Liver (tissue), 9 donors: Measurements from ENCODE around the gene ARID3B. TPM values are rescaled to one million over a fixed set of nuclear protein-coding genes. Genes with fewer than 3 reads are reported as not detected.

ENCODE experiments used
- DNase-seq: peaks from one replicate; pipeline ENCODE4 v3.0.0-alpha.2; 2017; ENCODE audit warnings: low spot score
- H3K27ac ChIP-seq, 2 donors: one replicate each; pipeline ENCODE4 v1.7.0; 2013; ENCODE audit warnings: inconsistent platforms in 2 of 2, low read length in 2 of 2, control low read depth in 1 of 2, low read depth in 1 of 2, mild to moderate bottlenecking in 1 of 2
- H3K27me3 ChIP-seq, 4 donors: one replicate each; pipeline versions ENCODE4 v1.6.1 to v1.7.0; 2013; ENCODE audit warnings: low read length in 3 of 4, inconsistent platforms in 1 of 4, mild to moderate bottlenecking in 1 of 4, moderate library complexity in 1 of 4; ENCODE audit not compliant: control insufficient read depth in 4 of 4, insufficient read depth in 4 of 4
- H3K36me3 ChIP-seq, 4 donors: one replicate each; pipeline versions ENCODE4 v1.6.1 to v1.7.0; 2013; ENCODE audit warnings: low read length in 3 of 4, mild to moderate bottlenecking in 3 of 4, low read depth in 1 of 4, moderate library complexity in 1 of 4; ENCODE audit not compliant: control insufficient read depth in 4 of 4, insufficient read depth in 3 of 4
- H3K4me1 ChIP-seq, 4 donors: one replicate each; pipeline versions ENCODE4 v1.6.1 to v1.7.0; 2013; ENCODE audit warnings: low read length in 3 of 4, mild to moderate bottlenecking in 3 of 4, moderate library complexity in 1 of 4; ENCODE audit not compliant: control insufficient read depth in 4 of 4, insufficient read depth in 4 of 4
- H3K4me3 ChIP-seq, 3 donors: one replicate each; pipeline versions ENCODE4 v1.6.1 to v1.7.0; 2013; ENCODE audit warnings: low read length in 3 of 3, control low read depth in 1 of 3, low read depth in 1 of 3, mild to moderate bottlenecking in 1 of 3
- H3K9ac ChIP-seq, 2 donors: one replicate each; pipeline ENCODE4 v1.7.0; 2013; ENCODE audit warnings: low read length in 2 of 2, mild to moderate bottlenecking in 2 of 2, moderate library complexity in 2 of 2, control low read depth in 1 of 2, low read depth in 1 of 2
- H3K9me3 ChIP-seq, 4 donors: one replicate each; pipeline versions ENCODE4 v1.6.1 to v1.7.0; 2013; ENCODE audit warnings: low read length in 3 of 4; ENCODE audit not compliant: control insufficient read depth in 4 of 4
- ATF3 ChIP-seq: IDR thresholded peaks from 2 replicates; pipeline ENCODE4 v1.6.1; 2016; ENCODE audit warnings: antibody characterized with exemption
- EGR1 ChIP-seq, 2 donors: IDR thresholded peaks; 2 replicates each; pipeline ENCODE4 v1.6.1; 2016 to 2018; ENCODE audit warnings: antibody characterized with exemption in 2 of 2, low read depth in 2 of 2
- FOXA1 ChIP-seq: IDR thresholded peaks from 2 replicates; pipeline ENCODE4 v1.6.1; 2016; ENCODE audit warnings: antibody characterized with exemption
- GABPA ChIP-seq, 2 donors: IDR thresholded peaks in 1 of 2; conservative IDR thresholded peaks in 1 of 2; 2 replicates each; pipeline ENCODE4 v1.6.1; 2016; ENCODE audit warnings: antibody characterized with exemption in 2 of 2, mild to moderate bottlenecking in 1 of 2, moderate library complexity in 1 of 2
- HNF4A ChIP-seq, 2 donors: conservative IDR thresholded peaks; 2 replicates each; pipeline ENCODE4 v1.6.1; 2016; ENCODE audit warnings: antibody characterized with exemption in 2 of 2, mild to moderate bottlenecking in 2 of 2
- JUND ChIP-seq, 2 donors: IDR thresholded peaks; 2 replicates each; pipeline ENCODE4 v1.6.1; 2016; ENCODE audit warnings: antibody characterized with exemption in 2 of 2
- RAD21 ChIP-seq, 2 donors: IDR thresholded peaks; 2 replicates each; pipeline ENCODE4 v1.6.1; 2016; ENCODE audit warnings: antibody characterized with exemption in 2 of 2, mild to moderate bottlenecking in 2 of 2
- RXRA ChIP-seq, 2 donors: IDR thresholded peaks; 2 replicates each; pipeline ENCODE4 v1.6.1; 2017 to 2018; ENCODE audit warnings: antibody characterized with exemption in 2 of 2, mild to moderate bottlenecking in 1 of 2
- SP1 ChIP-seq: IDR thresholded peaks from 2 replicates; pipeline ENCODE4 v1.6.1; 2018; ENCODE audit warnings: antibody characterized with exemption, mild to moderate bottlenecking
- TAF1 ChIP-seq: conservative IDR thresholded peaks from 2 replicates; pipeline ENCODE4 v1.6.1; 2016; ENCODE audit warnings: antibody characterized with exemption, mild to moderate bottlenecking
- WGBS: extraction: QIAGEN DNeasy Blood & Tissue Kit; methylation state at CpG from one replicate; pipeline ENCODE4 v1.1.7; 2013; 5-methylcytosine and 5-hydroxymethylcytosine counted together
- polyA plus RNA-seq, 2 donors: library from polyadenylated mRNA; stranded (reverse) in 1 of 2; unstranded in 1 of 2; fragments of 200-250 nt in 1 of 2; fragments of >200 nt in 1 of 2; fragmentation: Nextera tagmentation in 1 of 2; extraction: Ambion mirVana in 1 of 2; gene quantifications; one replicate each; pipeline versions ENCODE4 v1.2.1 to v1.2.3, GENCODE V29; 2013 to 2015
- total RNA-seq, 2 donors: library from RNA; depleted of rRNA; stranded (reverse); fragments of >200 nt; gene quantifications; one replicate each; pipeline ENCODE4 v1.2.3, GENCODE V29; 2014
- TF ChIP-seq, protein P1 (sequence below): fragments of 150-350 bp; IDR thresholded peaks from 2 replicates; pipeline ENCODE4 v1.5.1; 2017; ENCODE audit warnings: improper control_type of control experiment, low read depth, low read length; ENCODE audit not compliant: missing input control
- TF ChIP-seq, protein P2 (sequence below): IDR thresholded peaks from 2 replicates; pipeline ENCODE4 v1.6.1; 2016; ENCODE audit warnings: antibody characterized with exemption
- TF ChIP-seq, protein P3 (sequence below): IDR thresholded peaks from 2 replicates; pipeline ENCODE4 v1.6.1; 2016; ENCODE audit warnings: antibody characterized with exemption, mild to moderate bottlenecking
- donor health status: healthy.
- donor health status: healthy.
- donor health status: healthy.
- donor health status: healthy.
- donor health status: healthy.

Gene ARID3B
- total and polyA plus RNA-seq, 4 donors: 1.4 to 6.6 (median 2.7) TPM

DNA sequence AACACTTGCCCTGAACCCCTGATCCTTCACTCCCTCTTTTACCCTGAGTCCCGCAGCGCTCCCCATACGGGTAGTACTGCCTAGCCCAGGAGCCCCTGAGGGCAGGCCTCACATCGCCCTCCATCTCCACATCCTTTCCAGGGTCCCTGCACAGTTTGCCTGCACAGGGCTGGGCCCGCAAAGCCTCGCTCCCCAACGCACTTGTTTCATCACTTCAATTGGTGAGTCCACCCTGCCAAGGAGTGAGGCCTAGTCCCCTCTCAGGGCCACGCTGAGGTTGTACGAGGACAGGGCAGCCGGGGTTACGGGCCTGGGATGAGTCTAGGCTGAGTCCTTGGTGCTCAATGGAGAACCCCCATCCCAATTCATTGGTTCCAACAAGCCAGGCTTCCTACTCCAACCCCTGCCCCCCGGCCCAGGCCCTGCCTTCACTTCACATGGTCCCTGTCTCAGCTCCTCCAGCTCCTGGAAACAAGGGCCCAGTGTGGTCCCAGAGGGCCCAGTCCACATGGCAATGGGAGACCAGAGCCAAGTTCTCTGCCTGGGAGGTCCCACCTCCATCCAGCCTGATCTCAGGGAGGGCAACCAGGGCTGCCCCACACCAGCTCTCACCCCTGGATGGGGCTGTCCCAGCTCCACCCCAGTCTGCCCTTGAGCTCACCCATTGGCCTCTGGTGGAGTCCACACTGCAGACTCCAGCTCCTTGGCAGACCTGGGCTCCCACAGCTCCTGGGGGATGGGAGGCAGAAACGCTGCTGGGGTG, 62.2 kb downstream of the ARID3B start:
- Histone ChIP-seq H3K4me3 (no peak overlapping the region), H3K9me3 (no peaks in the 10 kb centered on the region), H3K4me1 (peaks cover 0 to 16% (median 8%) of the 10 kb centered on the region in 4 donors), H3K27ac (no peak overlapping the region), H3K27me3 (no peaks in the 10 kb centered on the region), H3K9ac (no peak overlapping the region), H3K36me3 (no peaks in the 10 kb centered on the region)
- WGBS: 94% methylated on average over 13 of the region's 13 CpGs
- TF ChIP-seq SP1 (no peak), HNF4A (conservative IDR thresholded peaks at IDR 0.05) (no peak)
- TF ChIP-seq, protein P1, sequence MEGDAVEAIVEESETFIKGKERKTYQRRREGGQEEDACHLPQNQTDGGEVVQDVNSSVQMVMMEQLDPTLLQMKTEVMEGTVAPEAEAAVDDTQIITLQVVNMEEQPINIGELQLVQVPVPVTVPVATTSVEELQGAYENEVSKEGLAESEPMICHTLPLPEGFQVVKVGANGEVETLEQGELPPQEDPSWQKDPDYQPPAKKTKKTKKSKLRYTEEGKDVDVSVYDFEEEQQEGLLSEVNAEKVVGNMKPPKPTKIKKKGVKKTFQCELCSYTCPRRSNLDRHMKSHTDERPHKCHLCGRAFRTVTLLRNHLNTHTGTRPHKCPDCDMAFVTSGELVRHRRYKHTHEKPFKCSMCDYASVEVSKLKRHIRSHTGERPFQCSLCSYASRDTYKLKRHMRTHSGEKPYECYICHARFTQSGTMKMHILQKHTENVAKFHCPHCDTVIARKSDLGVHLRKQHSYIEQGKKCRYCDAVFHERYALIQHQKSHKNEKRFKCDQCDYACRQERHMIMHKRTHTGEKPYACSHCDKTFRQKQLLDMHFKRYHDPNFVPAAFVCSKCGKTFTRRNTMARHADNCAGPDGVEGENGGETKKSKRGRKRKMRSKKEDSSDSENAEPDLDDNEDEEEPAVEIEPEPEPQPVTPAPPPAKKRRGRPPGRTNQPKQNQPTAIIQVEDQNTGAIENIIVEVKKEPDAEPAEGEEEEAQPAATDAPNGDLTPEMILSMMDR: no peak
- TF ChIP-seq, protein P2, sequence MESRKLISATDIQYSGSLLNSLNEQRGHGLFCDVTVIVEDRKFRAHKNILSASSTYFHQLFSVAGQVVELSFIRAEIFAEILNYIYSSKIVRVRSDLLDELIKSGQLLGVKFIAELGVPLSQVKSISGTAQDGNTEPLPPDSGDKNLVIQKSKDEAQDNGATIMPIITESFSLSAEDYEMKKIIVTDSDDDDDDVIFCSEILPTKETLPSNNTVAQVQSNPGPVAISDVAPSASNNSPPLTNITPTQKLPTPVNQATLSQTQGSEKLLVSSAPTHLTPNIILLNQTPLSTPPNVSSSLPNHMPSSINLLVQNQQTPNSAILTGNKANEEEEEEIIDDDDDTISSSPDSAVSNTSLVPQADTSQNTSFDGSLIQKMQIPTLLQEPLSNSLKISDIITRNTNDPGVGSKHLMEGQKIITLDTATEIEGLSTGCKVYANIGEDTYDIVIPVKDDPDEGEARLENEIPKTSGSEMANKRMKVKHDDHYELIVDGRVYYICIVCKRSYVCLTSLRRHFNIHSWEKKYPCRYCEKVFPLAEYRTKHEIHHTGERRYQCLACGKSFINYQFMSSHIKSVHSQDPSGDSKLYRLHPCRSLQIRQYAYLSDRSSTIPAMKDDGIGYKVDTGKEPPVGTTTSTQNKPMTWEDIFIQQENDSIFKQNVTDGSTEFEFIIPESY: no peak
- DNase-seq: no peak

DNA sequence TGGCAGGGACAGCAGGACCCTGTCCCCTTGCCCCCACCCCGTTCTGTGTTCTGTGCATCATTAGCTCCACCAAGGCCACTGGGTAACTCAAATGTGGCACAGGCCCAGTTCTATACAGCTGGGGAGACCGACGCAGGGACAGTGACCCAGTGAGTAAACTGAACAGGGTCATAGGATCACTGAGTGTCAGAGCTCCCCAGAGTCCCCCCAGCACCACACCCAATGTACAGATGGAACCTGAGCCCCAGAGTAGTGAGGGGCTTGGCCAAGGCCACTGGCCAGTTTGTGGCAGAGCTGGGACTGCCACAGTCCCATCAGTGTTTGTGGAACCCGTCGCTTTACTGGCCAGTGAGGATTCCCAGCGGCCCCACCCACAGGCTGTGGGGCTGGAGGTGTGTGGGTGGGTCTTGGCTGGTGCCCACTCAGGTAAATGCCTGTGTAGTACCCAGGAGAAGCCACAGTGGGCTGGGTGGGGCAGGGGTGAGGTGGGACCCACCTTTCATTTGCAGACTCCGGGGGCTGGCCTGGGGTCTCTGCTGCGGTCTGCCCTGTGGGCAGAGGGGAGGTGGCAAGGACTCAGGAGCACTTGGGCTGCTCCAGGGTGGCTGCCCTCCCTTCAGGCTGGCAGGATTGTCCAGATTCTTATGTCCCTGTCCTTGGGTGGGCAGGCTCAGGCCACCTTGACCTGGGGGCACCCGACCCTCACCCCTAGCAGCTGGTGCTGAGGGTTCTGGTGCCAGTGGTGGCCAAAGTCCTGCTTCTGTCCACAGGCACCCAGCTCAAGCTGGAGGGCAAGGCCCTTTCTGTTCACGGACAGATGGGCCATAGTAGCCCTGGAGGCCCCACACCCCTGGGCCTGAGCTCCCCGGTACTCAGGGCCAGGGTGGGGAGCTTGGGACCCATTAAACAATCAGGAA, 63.0 kb downstream of the ARID3B start:
- Histone ChIP-seq H3K27ac (no peak overlapping the region), H3K27me3 (no peaks in the 10 kb centered on the region), H3K4me1 (peaks cover 0 to 8% (median 5%) of the 10 kb centered on the region in 4 donors), H3K9ac (no peak overlapping the region), H3K36me3 (no peaks in the 10 kb centered on the region), H3K4me3 (no peak overlapping the region), H3K9me3 (no peaks in the 10 kb centered on the region)
- 76% methylated on average over 11 of the region's 11 CpGs for WGBS
- DNase-seq: no peak
- TF ChIP-seq, protein P3, sequence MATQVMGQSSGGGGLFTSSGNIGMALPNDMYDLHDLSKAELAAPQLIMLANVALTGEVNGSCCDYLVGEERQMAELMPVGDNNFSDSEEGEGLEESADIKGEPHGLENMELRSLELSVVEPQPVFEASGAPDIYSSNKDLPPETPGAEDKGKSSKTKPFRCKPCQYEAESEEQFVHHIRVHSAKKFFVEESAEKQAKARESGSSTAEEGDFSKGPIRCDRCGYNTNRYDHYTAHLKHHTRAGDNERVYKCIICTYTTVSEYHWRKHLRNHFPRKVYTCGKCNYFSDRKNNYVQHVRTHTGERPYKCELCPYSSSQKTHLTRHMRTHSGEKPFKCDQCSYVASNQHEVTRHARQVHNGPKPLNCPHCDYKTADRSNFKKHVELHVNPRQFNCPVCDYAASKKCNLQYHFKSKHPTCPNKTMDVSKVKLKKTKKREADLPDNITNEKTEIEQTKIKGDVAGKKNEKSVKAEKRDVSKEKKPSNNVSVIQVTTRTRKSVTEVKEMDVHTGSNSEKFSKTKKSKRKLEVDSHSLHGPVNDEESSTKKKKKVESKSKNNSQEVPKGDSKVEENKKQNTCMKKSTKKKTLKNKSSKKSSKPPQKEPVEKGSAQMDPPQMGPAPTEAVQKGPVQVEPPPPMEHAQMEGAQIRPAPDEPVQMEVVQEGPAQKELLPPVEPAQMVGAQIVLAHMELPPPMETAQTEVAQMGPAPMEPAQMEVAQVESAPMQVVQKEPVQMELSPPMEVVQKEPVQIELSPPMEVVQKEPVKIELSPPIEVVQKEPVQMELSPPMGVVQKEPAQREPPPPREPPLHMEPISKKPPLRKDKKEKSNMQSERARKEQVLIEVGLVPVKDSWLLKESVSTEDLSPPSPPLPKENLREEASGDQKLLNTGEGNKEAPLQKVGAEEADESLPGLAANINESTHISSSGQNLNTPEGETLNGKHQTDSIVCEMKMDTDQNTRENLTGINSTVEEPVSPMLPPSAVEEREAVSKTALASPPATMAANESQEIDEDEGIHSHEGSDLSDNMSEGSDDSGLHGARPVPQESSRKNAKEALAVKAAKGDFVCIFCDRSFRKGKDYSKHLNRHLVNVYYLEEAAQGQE: no peak
- TF ChIP-seq JUND (IDR thresholded peaks at IDR 0.05): no peak
- no peak for TF ChIP-seq EGR1 (IDR thresholded peaks at IDR 0.05; ENCODE audit: low read depth in 2 of 2)
- no peak for TF ChIP-seq TAF1
- TF ChIP-seq ATF3: no peak
- TF ChIP-seq RAD21 (IDR thresholded peaks at IDR 0.05): no peak
- TF ChIP-seq FOXA1: no peak
- no peak for TF ChIP-seq GABPA (IDR thresholded peaks at IDR 0.05 in 1 of 2, conservative IDR thresholded peaks at IDR 0.05 in 1 of 2)
- TF ChIP-seq RXRA (IDR thresholded peaks at IDR 0.05): no peak
- TF ChIP-seq, protein P2: no peak
